ENCODE measurements around the gene CHRNB2.

DNA sequence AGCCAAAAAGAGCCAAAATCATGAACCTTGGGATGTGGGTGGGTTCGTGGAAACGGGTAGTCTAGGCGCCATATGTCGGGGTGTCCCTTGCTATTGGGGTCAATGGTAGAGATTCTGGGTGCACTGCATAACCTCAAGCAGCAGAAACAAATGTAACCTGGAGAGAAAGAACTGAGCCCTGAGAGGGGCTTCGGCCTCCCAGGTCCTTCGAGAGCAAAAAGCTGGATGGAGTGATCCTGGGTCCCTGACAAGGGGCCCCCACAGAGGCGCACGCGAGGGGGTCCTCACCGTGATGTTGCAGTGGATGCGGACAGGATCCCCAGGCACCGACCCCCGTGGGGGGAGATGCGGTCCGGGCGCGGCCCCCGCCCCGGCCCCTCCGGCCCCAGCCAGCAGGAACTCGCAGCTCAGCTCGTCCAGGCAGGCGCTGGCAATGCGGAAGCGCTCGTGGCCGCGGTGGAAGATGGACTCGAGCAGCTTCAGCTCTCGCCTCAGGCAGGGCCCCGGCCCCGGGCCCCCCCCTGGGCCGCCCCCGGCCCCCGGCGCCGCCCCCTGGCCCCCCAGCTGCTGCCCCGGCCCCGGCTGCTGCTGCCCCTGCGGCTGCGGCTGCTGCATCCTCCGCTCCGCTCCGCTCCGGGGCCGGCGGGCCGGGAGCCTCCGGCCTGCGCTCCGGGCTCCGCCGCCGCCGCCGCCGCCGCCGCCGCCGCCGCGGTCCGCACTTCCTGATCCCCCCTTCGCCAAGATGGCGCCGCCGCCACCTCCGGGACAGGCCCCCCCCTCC, 9.4 kb upstream of the CHRNB2 start, which contains the start of gene UBE2Q1:
- TF ChIP-seq, protein P1, sequence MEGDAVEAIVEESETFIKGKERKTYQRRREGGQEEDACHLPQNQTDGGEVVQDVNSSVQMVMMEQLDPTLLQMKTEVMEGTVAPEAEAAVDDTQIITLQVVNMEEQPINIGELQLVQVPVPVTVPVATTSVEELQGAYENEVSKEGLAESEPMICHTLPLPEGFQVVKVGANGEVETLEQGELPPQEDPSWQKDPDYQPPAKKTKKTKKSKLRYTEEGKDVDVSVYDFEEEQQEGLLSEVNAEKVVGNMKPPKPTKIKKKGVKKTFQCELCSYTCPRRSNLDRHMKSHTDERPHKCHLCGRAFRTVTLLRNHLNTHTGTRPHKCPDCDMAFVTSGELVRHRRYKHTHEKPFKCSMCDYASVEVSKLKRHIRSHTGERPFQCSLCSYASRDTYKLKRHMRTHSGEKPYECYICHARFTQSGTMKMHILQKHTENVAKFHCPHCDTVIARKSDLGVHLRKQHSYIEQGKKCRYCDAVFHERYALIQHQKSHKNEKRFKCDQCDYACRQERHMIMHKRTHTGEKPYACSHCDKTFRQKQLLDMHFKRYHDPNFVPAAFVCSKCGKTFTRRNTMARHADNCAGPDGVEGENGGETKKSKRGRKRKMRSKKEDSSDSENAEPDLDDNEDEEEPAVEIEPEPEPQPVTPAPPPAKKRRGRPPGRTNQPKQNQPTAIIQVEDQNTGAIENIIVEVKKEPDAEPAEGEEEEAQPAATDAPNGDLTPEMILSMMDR (IDR thresholded peaks at IDR 0.05): no peak
- TF ChIP-seq POLR2A (IDR thresholded peaks at IDR 0.05) (no peak), EP300 (IDR thresholded peaks at IDR 0.05) (no peak)

All from tibial nerve (tissue), 4 donors.